Vein endothelial cell (primary cell): Measurements from ENCODE around the gene CRYZ. TPM values are rescaled to one million over a fixed set of nuclear protein-coding genes. Genes with fewer than 3 reads are reported as not detected.

ENCODE experiments used
- total RNA-seq: library from RNA; depleted of rRNA; stranded (reverse); fragments of >200 nt; gene quantifications from 2 replicates; pipeline ENCODE4 v1.2.3, GENCODE V29; 2012

CRYZ gene, protein sequence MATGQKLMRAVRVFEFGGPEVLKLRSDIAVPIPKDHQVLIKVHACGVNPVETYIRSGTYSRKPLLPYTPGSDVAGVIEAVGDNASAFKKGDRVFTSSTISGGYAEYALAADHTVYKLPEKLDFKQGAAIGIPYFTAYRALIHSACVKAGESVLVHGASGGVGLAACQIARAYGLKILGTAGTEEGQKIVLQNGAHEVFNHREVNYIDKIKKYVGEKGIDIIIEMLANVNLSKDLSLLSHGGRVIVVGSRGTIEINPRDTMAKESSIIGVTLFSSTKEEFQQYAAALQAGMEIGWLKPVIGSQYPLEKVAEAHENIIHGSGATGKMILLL
- 21.6 and 27.5 TPM in 2 replicates for total RNA-seq

DNA sequence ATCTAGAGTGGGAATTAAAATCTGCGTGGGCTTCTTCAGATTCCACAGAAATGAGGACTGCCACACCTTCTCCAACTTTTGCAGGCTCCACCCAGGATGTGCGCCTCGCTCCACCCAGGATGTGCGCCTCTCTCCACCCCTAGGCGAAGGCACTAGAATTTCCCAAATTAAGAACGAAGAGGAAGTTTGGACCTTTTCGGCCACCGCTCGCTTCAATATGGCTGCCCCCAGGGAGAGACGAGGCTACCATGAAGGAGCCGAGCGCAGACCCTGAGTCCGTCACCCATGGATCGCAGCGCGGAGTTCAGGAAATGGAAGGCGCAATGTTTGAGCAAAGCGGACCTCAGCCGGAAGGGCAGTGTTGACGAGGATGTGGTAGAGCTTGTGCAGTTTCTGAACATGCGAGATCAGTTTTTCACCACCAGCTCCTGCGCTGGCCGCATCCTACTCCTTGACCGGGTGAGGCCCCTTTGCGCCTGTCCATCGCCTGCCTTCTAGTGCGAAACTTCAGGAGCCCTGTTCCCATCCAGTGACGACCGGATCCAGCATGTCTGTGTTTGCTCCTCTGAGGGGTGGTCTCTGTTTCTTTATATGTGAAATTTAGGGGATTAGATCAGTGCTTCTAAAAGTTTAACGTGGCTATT, at the start of gene CRYZ, which contains the start of gene TYW3:
Gene CRYZ (minus strand): TSS at position 91 of the 644 bp plus-strand sequence. CDS start 8,229 bp downstream, outside the sequence.
Gene TYW3 (plus strand): TSS at position 193 of the 644 bp plus-strand sequence. CDS start 93 bp downstream, at position 286.

DNA sequence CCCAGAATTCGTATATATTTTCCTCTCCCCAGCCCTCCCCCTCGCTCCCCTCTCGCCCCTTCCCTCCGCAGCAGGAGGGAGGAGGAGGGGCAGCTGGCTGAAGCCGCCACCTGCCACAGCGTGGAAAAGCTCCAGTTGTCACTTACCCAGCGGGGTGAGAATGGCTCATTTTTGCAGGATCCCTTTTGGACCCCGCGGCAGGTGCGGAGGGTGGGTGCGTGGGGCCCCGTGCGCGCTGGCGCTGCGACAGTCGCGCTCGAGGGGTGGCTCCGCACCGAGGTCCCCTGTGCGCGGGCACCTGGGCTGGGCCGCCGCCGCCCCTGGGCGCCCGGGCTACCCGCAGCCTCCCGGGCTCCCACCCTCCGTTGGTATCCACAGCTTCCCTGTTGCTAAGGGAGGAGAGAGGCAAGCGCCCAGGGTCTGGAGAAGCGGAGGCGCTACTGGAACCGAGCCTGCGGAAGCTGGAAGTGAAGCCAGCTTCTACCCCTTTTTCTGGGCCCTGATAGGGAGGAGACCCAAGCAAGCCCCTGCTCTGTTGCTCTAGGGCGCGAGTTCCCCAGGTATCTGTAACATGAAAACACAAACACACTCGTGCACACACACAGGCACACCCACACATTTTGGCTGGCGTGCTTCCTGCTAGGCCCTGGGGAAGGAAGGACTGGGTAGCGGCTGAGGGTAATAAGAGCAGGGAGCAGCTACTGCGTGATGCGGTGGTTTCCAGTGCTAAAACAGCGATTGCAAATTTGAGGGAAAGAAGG, 59.3 kb downstream of the CRYZ start, which contains the start of gene ERICH3:
Gene ERICH3 (minus strand): TSS at position 442 of the 761 bp plus-strand sequence. CDS start 273 bp downstream, at position 169.

Other genes with a start within 250 kb of the CRYZ start
- not detected in 2 replicates for gene LRRC53, start 220.4 kb downstream of the CRYZ start, total RNA-seq
- not detected in 2 replicates for gene ERICH3, start 59.3 kb downstream of the CRYZ start, total RNA-seq
- gene TYW3, start 102 bp upstream of the CRYZ start, total RNA-seq = 9.8 and 17.0 TPM in 2 replicates